NCI-H748 (cell line): ENCODE measurements around the gene STRBP.
A peak's percentile ranks its signal among the peaks of the same experiment; 100 is the strongest.

ENCODE experiments used
- DNase-seq: peaks from one replicate; lab custom pipeline; 2025; ENCODE audit not compliant: unreplicated experiment; lab: John Stamatoyannopoulos, UW

Gene STRBP

DNA sequence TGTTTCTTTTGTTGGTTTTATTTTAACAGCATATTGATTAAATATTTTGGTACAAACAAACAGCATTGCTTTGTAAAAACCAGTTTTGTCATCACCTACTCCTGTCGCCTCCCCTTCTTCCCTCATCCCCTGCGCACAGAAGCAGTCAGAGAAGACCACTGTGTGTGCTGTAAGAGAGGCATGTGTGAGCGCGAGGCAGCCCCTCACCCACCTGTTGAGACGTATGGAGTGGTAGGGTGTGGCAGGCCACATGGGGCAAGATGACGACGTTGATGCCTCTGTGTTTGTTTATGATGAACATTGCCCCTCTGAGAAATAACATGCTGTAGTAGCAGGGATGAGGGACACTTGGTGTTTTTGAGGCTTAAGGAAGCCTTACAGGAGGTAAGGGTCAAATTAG is 163.6 kb downstream of the STRBP start:
- DNase-seq = peak; percentile 17

DNA sequence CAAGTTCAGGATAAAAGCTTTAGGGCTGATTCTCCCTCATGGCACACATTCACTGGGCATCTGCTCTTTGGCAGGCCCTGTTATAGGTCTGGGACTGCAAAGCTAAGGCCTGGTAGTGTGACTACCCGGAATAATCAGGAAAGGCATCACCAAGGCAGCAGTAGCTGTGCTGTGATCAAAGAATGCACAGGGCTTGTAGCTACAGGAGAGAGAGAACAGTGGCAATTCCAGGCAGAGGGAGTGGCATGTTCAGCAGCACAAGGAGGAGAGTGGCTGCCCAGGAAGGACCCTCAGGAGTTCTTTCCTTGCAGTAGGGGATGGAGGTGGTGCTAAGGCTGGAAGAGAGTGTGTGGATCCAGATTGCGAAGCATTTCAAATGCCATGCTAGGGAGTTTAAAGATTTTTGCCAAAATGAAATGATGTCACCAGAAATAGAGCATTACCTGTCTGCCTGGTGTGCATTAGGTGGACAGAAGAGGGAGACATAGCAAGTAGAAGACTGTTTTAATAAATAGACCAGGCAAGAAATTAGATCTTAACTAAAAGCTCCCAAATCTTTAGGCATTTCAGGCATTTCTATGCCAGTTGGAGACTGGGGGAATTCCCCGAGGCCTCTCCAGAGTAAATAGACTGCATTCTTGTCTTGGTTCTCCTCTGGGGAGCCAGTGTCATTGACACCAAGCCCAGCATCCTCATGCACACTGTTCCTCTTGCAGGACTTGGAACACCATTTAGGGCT is 165.8 kb downstream of the STRBP start:
- DNase-seq = no peak

DNA sequence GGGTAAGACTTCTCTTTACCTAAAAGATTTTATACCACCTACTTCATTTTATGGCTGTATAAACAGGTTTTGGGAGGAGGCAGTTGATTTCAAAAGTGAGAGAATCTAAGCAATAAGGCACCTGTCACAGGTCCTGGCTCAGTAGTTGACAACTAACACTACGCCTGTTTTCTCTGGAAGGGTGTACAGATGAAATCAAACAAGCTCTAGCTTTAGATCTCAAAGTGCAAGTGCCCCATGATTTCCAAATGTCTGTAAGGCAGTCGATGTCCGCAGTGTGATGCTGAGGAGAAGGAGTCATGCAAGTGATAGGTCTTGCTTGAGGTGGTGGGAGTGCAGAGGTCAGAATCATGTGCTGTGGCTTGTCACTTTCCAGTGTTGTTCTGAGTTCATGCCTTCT is 168.8 kb downstream of the STRBP start:
- DNase-seq = no peak

DNA sequence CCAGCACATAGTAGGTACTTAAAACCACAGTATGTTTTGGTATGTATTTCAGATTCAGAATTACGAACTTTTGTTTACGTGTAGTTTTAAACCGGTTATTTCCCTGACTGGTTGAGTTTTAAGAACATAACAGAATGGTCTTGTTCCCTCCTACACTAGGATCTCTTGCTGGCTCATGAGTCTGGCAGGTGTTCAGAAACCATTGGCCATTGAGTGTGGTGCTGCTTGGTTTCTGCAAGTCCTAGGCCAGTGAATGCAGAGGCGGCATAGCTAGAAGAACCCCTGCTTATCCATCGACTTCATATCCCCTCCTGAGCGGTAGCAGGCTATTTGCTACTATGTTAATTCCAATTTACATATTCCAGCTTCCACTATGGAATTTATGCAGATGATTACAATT is 169.3 kb downstream of the STRBP start:
- no peak for DNase-seq

DNA sequence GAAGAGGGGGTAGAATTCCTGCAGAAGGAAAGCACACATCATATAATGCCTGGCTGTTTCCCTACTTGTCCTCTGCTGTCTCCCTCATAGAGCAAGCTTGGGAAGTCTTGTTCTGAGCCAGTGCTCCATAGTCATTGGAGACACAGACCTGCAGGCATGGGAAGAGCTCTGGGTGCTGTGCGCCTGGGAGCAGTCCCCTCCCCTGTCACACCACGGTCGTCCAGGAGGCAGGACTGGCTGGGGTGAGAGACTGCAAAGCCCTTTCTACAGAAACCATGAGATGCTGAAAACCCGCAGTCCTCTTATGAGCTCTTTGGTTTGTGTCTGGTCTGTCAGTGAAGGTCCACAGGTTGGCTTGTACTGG is 170.3 kb downstream of the STRBP start:
- DNase-seq = no peak

DNA sequence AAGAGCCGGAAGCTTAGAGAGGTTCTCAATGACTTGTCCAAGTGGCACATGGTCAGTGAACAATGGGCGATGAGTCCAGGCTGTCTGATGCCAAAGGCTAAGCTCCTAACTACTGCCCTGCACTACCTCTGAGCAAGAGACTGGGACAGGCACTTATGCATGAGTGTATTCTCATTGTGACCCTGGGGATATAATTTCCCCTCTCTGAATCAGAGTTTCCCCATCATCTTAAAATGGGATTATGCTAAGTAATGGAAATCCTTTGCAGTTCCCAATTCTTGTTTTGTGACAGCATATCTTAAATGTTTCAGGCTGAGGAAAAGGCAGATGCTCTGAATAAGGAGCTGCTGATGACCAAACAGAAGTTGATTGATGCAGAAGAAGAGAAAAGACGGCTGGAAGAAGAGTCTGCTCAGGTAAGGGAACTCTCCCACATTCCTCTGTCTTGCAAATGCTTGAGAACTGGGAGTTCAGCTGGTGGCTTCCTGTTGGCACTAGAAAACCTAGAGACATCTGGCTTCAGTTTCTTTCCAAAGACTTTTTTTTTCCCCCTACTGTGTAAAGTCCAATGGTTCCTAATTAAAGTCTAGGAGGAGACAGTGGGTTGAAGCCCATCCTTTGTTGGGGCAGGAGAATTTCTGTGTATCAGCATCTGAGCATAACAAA is 170.8 kb downstream of the STRBP start:
- no peak for DNase-seq

DNA sequence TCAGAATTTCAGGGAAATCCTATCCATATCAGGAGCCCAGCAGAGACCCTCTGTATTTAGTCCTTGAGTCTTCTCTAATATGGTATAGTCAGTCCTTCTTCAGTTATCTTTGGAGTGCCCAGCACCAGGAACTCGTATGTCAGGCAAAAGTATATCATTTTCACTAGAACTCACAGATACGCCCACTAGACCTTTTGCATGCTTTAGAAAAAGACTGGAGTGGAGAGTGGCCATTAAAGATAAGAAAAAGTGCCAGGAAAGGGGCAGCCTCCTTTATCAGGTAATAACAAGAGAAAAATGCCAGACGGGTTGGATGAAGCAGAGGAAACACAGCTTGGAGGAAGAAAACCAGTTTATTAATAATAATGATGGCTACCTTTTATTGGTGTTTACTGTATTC is 171.4 kb downstream of the STRBP start:
- DNase-seq = no peak

DNA sequence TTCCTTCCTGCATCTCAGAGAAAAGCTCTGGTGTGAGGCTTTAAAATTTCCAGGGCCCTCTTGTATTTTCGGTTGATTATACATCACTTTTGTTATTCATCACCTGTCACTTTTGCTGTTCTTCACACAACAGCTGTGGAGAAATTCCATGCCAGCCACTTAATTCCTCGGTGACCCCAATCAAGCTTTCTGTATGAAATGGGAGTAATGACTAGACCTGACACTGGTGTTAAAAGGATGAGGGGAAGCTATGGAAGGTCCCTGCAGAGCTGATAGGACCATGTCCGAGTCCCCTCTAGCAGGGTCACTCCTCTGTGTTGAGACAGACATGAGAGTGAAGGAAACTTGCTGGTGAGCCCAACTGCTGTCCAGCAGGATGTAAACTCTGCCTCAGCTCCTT is 175.2 kb downstream of the STRBP start:
- DNase-seq = no peak

DNA sequence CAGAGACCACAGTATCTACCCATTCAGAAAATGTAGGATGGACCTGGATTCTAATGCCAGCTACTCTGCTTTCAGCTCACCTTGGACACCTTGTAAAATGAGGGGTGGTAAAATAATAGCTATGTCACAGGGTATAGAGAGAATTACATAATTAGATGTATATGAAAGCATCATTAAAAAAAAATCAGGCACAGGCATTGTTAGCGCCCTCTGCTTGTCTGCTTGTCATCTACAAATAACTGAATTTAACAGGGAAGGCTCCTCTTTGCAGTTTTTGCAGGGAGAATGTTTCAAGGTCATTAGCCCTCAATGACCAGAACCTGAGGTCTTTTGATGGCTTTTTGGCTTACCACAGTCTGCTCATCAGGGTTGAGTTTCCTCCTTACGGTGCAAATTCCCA is 176.9 kb downstream of the STRBP start:
- no peak for DNase-seq

DNA sequence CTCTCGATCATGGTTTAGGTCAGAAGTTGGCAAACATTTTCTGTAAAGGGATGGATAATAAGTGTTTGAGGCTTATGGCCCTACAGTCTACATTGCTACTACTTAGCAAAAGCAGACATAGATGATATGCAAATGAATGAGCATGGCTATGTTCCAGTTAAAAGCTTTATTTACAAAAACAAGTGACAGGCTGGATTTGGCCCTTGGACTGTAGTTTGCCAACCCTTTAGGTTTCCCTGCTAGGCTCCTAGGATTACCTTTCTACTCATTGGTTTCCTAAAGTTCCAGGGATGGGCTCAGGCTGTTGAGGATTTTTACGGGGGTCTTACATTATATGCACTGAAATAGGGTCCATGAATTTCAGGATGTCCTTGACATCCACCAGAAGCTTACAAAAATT is 177.4 kb downstream of the STRBP start:
- DNase-seq = no peak

DNA sequence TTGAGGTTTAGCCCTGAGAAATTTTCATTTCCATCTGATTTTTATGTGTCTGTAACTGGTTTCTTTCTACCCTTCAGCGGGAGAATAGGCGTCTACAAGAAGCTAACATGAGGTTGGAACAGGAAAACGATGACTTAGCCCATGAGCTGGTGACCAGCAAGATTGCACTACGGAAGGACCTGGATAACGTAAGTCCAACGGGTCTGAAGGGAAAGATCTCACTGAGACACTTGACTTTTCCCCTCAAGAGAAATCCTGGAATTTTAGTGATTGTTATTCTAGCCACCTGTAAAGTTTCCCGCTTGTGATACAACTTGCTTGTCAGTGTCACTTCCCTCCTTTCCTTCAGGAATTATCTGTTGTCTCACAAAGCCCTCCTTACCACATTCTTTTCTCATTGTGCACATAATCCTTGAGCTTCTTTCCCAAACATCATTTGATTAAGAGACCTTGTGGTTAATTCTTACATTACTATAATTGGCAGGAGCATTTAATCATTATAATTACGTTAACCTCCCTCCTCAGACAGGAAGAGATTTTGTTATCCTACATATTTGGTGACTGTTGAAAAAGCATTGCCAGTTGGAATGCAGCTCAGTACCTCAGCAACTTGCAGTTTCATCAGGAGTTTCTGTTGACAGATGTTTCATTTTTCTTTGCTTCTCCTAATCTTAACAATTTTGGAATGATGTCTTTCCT is 178.0 kb downstream of the STRBP start:
- DNase-seq = no peak

DNA sequence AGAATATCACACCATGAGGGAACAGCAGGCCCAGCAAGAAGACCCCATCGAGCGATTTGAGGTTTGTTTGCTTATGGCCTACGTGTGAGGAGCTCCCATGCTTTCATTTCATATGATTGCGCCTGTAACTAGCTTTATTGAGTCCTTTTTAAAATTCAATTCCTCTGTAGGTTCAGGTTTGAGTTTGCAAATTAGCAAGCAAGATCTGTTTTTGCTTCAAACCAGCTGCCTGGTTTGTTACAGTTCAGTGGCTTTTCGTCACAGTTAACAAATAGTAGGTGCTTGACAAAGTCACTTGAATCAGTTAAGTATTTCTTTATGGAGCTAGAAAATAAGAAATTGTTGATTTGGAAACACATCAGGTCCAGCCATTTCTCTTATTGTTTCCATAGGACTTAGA is 178.6 kb downstream of the STRBP start:
- DNase-seq = no peak

DNA sequence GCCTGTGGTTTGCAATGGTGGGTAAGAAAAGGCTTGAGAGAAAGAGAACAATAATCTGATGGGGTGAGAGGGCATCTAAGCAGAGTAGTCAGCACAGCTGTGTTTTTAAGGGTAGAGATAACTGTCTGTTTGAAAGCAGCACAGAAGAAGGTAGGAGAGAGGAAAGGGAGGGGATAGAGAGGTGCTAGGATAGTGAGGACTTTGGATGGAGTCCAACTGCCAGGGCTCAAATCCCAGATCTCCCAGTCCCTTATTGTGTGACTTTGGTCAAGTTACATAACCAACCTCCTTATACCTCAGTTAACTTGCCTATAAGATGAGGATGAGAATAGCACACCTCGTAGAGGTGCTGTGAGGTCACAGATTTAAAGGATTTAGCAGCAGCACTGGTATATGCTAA is 179.3 kb downstream of the STRBP start:
- no peak for DNase-seq

DNA sequence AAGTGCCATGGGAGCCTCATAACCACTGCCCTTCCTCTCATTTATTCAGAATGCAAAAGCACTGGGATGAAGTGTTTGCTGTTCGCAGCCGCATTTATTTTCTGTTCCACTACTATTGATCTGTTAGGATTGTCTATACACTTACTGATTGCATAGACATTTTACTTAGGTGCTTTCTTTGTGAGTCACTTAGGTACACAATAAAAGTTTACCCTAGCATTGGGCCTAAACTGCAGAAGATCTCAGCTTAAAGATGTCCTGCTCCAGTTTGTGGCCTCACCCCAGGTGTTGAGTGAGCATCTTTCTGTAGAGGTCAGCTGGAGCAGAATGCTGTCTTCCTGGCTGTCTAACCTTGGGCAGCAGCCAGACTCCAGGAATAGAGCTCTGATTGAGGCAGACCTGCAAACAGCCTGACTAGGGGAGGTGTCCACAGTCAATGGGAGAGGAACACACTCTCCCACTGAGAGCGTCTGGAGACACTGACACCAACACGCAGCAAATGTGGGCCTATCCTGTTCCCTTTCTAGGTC is 181.0 kb downstream of the STRBP start:
- DNase-seq = no peak

DNA sequence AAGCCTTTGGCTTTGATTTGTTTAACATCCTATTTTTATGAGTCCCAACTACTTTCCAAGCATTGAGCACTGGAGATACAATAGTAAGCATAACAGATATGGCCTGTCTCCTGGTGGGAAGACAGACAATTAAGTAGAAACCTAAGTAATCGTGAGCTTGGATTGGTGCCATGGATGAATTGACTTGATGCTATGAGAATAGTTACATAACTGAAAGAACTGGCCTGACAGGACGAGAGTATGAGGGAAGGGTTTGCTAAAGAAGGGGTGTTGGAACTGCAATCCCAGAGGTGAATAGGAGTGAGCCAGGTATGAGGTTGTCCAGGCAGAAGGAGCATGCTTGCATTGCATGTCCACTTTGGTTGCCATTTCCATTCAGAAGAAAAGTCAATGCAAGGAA is 182.5 kb downstream of the STRBP start:
- no peak for DNase-seq

DNA sequence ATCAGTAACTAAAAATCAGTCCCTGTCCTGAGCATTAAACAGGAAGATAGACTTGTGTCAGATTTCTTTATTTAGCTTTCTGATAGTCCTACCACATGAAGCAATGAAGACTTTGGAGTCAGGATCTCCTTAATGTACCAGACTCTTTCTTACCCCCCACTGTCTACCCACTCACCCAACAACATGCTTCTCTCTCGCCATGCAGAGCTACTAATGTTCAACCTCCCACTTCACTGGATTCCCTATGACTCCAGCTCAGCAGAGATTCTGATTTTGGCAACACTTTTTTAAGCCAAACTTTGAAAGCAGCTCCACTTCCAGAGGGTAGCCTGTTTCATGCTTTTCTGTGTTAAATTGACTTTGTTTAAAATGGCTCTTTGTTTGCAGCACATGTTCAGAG is 184.1 kb downstream of the STRBP start:
- DNase-seq = no peak

DNA sequence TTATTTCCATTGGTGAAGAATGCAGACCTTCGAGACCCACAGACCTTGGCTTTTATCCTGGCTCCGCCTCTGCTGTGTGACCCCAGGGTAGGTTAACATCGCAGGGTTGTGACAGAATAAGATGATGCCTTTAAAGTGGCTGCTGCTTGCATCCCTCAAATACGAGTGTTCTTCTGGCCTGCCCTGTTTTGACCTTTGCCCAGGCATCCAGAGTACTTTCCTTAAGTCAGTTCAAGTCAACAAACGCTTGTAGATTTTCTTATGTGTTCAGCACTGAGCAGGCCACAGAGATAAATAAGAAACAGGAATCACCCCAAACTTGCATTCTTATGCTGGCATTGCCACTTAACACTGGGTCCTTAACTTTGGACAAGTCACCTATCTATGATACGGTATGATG is 184.7 kb downstream of the STRBP start:
- DNase-seq = no peak

DNA sequence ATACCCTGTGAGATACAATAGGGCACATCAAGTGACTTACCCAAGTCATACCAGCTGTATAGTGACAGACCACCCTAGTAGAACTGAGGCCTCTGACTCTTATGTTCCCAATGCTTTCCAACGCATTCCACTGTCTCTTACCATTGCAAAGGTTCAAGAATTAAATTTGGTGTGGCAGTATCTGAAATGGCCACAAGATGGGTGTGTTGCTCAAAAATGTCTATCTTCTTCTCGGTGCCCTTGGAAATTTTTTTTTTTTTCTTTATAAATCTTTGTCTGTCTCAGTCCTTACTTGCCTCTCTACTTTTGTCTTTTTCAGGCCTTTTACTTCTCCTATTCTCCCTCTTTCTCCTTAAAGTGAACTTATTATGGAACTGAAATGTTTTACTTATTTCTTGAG is 186.6 kb downstream of the STRBP start:
- DNase-seq = peak; percentile 16

DNA sequence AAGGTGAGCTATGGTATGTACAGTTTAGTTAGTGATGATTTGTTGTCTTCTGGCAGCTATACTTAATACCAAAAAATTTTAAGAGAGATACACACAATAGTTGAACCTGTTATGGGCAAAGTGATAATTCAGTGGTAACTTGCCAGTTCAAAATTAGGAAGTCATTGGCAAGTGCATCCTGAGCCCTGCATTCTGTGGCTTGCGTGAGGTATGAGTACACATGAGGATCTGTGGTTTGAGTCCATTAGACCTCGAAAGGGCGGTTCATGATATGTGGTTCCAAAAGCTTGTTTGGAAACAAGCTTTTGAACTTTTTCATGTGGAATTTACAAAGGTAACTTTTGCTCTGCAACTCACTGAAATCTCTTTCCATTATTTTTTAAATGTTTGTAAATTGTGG is 187.9 kb downstream of the STRBP start:
- DNase-seq = no peak

DNA sequence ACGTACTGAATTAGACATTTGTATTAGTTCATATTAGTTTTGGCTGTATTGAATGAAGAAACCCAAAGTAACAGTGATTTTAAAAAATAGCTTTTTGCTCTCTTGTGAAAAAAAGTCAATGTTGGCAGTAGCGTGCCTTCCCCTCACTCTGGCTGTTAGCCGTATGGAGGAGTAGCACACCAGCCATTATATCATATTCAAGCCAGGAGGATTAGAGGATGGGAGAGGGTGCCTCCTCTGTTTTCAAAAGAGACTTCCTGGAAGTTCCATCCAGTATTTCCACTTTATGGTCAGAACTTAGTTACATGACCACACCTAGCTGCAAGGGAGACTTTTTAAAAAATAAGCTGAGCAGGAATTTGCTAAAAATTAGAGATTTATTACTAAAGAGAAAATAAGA is 193.8 kb downstream of the STRBP start:
- no peak for DNase-seq

DNA sequence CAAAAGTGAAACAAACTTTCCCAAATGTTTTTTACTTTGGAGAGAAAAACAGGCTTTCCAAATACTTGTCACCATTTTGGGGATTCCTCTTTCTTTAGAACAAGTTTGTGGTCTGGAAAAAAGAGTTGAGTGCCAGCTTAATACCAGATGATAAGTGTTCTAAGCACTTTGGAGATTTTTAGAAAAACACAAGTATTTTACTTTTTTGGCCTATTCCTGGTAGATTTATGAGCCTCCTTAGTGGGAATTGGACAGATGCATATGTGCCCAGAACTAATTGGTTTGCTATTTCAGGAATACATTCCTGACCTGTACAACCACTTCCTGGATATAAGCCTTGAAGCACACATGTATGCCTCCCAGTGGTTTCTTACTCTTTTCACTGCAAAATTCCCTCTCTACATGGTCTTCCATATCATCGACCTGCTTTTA is 194.4 kb downstream of the STRBP start:
- DNase-seq = no peak

DNA sequence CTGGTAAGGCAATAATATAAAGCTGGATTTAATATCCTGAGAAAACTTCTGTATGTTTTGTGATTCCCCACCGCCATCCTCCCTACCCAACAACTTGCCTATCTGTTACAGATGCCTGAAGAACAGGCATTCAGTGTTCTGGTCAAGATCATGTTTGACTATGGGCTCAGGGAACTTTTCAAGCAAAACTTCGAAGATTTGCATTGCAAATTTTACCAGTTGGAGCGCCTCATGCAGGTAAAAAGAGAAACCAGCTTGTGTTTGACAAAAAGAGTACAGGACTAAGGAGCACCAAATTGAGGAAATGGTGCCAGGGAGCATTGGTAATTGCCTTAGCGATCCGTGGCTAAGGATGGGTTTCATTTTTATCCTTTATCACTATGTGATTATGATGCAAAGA is 194.9 kb downstream of the STRBP start:
- DNase-seq = no peak
